GM19324 (cell line): ENCODE results near the gene CENPL.
A peak's percentile ranks its signal among the peaks of the same experiment; 100 is the strongest.
"Not testable (repeated sequence)": the region's sequence is repeated elsewhere in the genome, so short reads cannot be mapped to it uniquely, and the experiment has no call there.

Experiments used
- ATAC-seq: cut with Tn5 transposase; IDR thresholded peaks from one replicate; pipeline ENCODE4 v1.9.1; 2021; ENCODE audit warnings: mild to moderate bottlenecking, moderate library complexity; ENCODE audit not compliant: unreplicated experiment, low FRiP score

CENPL gene, protein sequence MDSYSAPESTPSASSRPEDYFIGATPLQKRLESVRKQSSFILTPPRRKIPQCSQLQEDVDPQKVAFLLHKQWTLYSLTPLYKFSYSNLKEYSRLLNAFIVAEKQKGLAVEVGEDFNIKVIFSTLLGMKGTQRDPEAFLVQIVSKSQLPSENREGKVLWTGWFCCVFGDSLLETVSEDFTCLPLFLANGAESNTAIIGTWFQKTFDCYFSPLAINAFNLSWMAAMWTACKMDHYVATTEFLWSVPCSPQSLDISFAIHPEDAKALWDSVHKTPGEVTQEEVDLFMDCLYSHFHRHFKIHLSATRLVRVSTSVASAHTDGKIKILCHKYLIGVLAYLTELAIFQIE

DNA sequence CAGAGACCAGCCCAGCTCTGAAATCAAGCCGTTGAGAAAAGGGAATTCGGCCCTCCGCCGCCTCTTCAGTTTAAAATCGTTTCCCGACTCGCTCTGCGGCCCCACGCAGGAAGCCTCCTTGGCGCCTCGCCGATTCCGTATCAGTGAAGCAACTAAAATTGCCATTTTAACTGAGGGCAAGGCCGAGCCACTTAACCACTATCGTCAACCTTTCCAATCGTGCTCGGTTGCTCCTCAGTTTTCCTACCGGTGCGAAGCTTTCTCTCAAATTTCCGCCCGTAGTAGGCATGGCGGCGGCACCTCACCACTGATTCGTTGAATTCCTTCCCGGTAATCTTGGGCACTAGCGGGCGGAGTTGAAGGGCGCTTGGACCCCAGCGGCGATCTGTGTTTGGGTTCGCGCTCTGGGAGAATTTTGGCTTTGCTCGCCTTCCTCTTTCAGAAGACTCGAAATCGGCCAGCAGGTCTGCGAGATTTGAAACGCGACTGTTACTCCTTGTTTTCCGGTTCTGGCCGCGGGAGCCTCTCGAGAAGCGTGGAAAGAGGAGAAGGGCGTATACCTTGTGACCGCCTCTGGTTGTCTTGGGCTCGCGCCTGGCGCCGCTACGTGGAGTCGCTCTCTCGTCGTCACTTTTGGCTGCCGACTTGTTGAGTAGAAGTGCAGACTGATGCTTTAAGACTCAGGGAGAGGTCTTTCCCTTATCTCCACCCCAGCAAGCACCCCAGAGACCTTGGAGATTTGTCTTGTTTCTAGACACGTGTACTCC, at the start of gene CENPL, which contains the start of gene DARS2:
TSS of gene CENPL (minus strand) at position 569 of the 767 bp plus-strand sequence. CDS start 13,584 bp downstream, outside the sequence.
TSS of gene DARS2 (plus strand) at position 359 of the 767 bp plus-strand sequence. CDS start 557 bp downstream, outside the sequence.
- peak; percentile 92 for ATAC-seq

DNA sequence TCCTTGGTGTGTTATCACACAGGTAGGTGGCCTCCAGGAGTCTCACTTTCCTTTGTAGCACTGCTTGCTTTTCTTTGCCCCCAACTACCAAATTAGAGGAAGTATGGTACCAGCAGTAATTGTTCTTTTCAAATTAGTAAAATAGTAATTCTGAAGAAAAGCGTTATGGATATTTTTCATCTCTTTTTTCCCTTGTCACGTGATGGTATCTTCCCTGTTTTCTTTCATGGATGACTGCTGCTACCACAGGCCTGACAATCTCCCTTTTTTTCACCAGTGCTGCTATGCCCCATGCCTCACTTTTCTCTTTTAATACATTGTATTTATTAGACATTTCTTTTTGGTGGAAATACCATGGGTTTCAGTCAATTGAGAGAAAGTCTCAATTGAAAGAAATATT, 46.8 kb upstream of the CENPL start:
- no peak for ATAC-seq

DNA sequence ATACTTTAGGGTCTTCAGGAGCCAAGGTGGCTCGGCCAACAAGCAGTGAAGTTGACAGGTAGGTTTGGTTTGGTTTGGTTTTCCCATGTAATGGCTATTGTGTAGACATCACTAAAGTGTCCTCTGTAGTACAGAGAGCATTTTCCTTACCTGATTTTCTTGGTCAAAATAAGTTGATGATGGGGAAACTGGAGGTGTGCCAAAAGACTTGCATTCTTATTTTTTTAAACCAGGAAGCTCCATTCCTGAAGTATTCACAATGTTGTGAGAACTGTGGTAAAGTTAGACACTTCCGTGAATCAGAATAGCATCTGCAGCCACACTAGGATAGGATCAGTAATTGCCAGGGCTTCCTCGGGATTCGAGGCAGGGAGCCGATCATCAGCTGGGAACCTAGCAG, 46.4 kb upstream of the CENPL start:
- ATAC-seq, result no peak

DNA sequence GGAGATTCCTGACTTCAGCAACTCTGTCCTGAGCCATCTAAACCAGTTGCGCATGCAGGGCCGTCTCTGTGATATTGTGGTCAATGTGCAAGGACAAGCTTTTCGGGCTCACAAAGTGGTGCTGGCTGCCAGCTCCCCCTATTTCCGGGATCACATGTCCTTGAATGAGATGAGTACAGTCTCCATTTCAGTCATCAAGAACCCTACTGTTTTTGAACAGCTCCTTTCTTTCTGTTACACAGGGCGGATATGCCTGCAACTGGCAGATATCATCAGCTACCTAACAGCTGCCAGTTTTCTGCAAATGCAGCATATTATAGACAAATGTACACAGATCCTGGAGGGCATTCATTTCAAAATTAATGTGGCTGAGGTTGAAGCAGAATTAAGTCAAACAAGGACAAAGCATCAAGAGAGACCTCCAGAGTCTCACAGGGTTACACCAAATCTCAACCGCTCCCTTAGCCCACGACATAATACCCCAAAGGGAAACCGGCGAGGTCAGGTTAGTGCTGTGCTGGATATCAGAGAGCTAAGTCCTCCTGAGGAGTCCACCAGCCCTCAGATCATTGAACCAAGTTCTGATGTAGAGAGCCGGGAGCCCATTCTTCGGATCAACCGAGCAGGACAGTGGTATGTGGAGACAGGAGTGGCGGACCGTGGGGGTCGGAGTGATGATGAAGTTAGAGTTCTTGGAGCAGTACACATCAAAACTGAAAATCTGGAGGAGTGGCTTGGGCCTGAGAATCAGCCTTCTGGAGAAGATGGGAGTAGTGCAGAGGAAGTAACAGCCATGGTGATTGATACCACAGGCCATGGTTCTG, 45.8 kb upstream of the CENPL start:
- no peak for ATAC-seq

DNA sequence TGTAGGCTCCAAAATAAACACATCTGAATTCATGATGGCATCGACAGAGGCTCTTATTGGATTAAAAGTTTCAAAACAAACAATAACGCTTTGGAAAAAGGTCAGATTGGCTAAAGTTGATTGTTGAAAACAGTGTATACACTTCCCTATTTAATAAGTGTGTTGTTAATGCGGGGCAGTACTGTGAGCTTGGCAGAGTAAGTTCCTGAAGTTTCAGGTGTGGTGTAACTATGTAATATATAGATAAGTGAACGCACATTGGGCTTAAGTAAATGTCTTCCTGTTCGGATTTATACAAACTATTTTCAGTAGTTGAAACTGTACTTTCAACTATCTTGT, 44.3 kb upstream of the CENPL start:
- no peak for ATAC-seq

GRCh38 chr1:173868266-173869020, 43.8 kb upstream of the CENPL start, which contains the start of gene ZBTB37:
Gene ZBTB37, plus strand, starts transcription at chr1:173868380. Its CDS starts 1,846 bp downstream, at chr1:173870226.
- peak; percentile 71 for ATAC-seq

GRCh38 chr1:173867753-173868265, 43.1 kb upstream of the CENPL start, which contains the start of gene GAS5:
Gene GAS5, minus strand, starts transcription at chr1:173867989.
- peak; percentile 69 for ATAC-seq

DNA sequence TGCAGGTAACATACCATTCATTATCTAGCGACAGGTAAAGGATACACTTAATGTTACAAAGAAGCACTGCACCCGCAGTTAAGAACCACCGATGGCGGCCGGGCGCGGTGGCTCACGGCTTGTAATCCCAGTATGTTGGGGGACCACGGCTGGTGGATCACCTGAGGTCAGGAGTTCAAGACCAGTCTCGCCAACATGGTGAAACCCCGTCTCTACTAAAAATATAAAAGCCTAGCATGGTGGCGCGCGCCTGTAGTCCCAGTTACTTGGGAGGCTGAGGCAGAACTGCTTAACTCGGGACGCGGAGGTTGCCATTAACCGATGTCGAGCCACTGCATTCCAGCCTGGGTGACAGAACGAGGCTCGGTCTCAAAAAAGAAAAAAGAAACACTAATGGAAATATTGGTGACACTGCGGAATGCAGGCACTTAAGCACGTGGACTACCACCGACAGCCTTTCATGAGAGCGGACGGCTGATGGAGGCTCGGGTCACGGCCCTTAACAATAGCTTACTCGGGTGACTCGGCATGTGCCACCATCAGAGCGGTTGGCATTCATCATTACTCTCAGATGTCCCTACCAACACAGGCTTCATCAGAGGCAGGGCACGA, 42.6 kb upstream of the CENPL start:
- ATAC-seq, result no peak

DNA sequence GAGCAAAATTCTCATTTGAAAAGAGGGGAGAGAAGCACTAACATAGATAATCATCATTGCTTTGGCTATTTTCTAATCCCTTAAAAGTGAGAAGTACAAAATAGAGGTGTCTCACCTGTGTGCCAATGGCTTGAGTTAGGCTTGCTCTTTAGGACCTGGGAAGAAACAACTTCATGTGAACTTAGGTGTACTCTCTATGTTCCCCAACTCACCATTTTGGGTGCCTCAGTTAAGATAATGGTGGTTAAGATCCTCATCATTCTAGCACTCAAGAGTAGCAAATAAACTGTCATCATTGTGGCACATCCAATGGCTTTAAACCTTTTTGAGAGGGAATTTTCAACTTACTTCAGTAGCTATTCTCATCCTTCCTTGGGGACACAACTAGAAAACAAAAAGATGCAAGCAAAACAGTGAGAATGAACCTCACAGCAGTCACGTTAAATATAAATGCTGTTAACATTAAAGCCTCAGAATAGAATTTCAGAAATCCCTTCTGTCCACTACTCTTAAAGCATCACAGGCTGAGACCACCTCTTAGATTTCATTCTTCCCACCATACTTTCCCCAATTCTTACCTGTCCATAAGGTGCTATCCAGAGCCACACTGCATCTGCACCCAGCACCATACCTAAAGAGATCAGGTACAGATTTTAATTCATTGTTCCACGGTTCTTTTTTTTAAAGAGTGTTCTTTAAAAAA, 41.9 kb upstream of the CENPL start:
- ATAC-seq, result no peak

GRCh38 chr1:173865468-173866164, 40.9 kb upstream of the CENPL start:
- no peak for ATAC-seq

DNA sequence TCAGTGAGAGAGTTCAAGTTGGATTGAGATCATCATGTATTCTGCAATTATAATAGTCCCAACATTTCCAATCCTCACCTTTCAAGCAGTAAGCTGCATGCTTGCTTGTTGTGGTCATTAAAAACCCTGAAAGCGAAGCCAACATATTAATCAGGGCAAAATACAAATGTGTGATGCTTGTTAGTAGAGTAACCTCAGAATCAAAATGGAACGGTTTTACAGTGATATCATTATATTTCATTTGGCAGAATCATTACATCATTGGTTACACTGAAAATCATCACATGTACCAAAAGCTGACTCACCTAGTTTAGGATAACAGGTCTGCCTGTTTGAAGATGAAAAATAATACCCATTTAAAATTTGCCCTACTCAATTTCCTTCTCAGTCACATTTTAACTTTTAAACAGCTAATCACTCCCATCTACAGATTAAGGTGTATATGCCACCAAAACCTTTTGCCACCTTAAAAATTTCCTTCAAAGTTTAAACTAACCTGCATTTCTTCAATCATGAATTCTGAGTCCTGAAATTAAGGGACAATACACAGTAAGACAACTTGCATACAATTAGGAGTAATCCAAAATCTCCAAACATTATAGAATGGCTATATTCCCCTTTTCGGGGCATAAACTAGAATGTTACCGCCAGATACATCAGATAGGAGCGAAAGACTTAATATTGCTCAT, 39.6 kb upstream of the CENPL start:
- ATAC-seq, result no peak

- no peak for ATAC-seq
These were observed 38.8 kb upstream of the CENPL start for GRCh38 chr1:173863224-173864161.

- ATAC-seq, result no peak
These were observed 38.1 kb upstream of the CENPL start for GRCh38 chr1:173862769-173863223.

- not testable (repeated sequence) for ATAC-seq
These were observed 37.6 kb upstream of the CENPL start for GRCh38 chr1:173862146-173862768.

DNA sequence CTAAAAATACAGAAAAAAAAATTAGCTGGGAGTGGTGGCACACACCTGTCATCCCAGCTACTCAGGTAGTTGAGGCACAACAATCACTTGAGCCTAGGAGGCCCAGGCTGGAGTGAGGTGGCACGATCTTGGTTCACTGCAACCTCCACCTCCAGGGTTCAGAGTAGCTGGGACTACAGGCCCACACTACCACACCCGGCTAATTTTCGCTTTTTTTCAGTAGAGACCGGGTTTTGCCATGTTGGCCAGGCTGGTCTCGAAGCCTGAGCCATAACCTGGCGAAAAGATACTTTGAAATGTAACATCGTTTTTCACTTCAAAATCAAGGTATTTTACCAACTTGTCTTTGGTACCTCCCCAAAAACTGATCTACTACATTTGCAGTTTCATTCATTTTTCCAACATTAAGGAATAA, 37.1 kb upstream of the CENPL start:
- ATAC-seq, result no peak

DNA sequence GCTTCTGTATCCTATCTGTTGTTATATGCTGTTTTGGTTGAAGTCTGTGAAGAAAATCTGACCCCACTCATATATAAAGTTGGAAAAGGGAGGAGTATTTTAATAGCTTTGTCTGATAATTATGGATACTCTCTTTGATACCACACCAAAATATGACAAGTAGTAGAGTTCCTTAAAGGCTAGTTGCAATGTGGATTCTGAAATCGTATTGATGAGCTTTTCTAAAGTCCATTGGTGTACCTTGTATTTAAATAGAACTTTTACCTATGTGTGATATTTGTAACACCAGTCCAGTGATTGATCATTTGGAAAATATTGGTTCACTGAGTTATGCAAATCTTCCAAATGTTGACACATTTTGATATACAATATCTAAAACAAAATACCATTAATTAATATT, 35.4 kb upstream of the CENPL start:
- no peak for ATAC-seq
